Activated naive CD8-positive, alpha-beta T cell treated with anti-CD3 and anti-CD28 coated beads, Interleukin-2, amount 10 ng/mL, durations not matched to agents 7 days and 5 days (primary cell): Measurements from ENCODE around the gene SORCS2. TPM values are rescaled to one million over a fixed set of nuclear protein-coding genes. Genes with fewer than 3 reads are reported as not detected.

Experiments used
- ATAC-seq: fragments of 150-1000 bp; cut with Tn5 transposase; one replicate; pipeline ENCODE4 v1.10.0; 2021; ENCODE audit warnings: low read depth, moderate library complexity
- POLR2A ChIA-PET: fragments of 350-600 bp; sonication (Branson Sonifier 250); formaldehyde crosslinking; loops from one replicate; lab custom pipeline; 2021; ENCODE audit warnings: antibody characterized with exemption; lab: Charles Lee
- DNase-seq: peaks from one replicate; pipeline ENCODE4 v3.0.0; 2021
- H3K27ac Mint-ChIP-seq: one replicate; pipeline ENCODE4 v1.8.0; 2022; ENCODE audit warnings: mild to moderate bottlenecking, mixed read lengths
- H3K27me3 Mint-ChIP-seq: one replicate; pipeline ENCODE4 v1.8.0; 2022; ENCODE audit warnings: mild to moderate bottlenecking, moderate library complexity, mixed read lengths
- H3K36me3 Mint-ChIP-seq: one replicate; pipeline ENCODE4 v1.8.0; 2021; ENCODE audit warnings: mild to moderate bottlenecking, mixed read lengths
- H3K4me1 Mint-ChIP-seq: one replicate; pipeline ENCODE4 v1.8.0; 2021; ENCODE audit warnings: mixed read lengths
- H3K4me3 Mint-ChIP-seq: one replicate; pipeline ENCODE4 v1.8.0; 2022; ENCODE audit warnings: mild to moderate bottlenecking, moderate library complexity, mixed read lengths
- H3K9me3 Mint-ChIP-seq: one replicate; pipeline ENCODE4 v1.8.0; 2021; ENCODE audit warnings: mixed read lengths
- total RNA-seq, 2 experiments: library from RNA; stranded (reverse); gene quantifications; one replicate each; pipeline ENCODE4 v1.2.3, GENCODE V29; 2021

Gene SORCS2
- total RNA-seq, 2 experiments from 2014 or later: not detected

- POLR2A ChIA-PET: no interaction called here
- Mint-ChIP-seq H3K4me3 (no peak overlapping the region), H3K4me1 (no peaks in the 10 kb centered on the region), H3K36me3 (no peaks in the 10 kb centered on the region), H3K9me3 (no peaks in the 10 kb centered on the region), H3K27me3 (peaks cover 1% of the 10 kb centered on the region), H3K27ac (no peak overlapping the region)
- DNase-seq (no peak), ATAC-seq (no peak)
Measured at GRCh38 chr4:7261087-7261486, 68.7 kb downstream of the SORCS2 start.

- Mint-ChIP-seq H3K27me3 (peaks cover 1% of the 10 kb centered on the region), H3K4me3 (no peak overlapping the region), H3K4me1 (no peaks in the 10 kb centered on the region), H3K36me3 (no peaks in the 10 kb centered on the region), H3K27ac (no peak overlapping the region), H3K9me3 (no peaks in the 10 kb centered on the region)
- no peak for DNase-seq
- ATAC-seq: no peak
- POLR2A ChIA-PET: no interaction called here
Measured at GRCh38 chr4:7261536-7261935, 69.2 kb downstream of the SORCS2 start.

DNA sequence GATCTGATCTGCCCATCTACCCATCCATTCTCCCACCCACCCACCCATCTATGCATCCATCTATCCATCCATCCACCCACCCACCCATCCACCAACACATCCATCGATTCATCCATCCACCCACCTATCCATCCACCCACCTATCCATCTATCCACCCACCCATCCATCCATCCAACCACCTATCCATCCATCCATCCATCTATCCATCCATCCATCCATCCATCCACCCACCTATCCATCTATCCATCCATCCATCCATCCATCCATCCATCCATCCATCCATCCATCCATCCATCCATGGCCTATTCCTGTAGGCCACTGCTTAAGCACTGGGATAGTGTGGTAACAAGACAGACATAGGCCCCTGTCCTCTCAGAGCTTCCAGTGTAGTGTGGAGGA lies 69.8 kb downstream of the SORCS2 start:
- POLR2A ChIA-PET: no interaction called here
- ATAC-seq: no peak
- Mint-ChIP-seq H3K27me3 (peaks cover 1% of the 10 kb centered on the region), H3K9me3 (no peaks in the 10 kb centered on the region), H3K4me1 (no peaks in the 10 kb centered on the region), H3K27ac (no peak overlapping the region), H3K36me3 (no peaks in the 10 kb centered on the region), H3K4me3 (no peak overlapping the region)
- DNase-seq: no peak

- Mint-ChIP-seq H3K27me3 (peaks cover 1% of the 10 kb centered on the region), H3K4me1 (no peaks in the 10 kb centered on the region), H3K4me3 (no peak overlapping the region), H3K27ac (no peak overlapping the region), H3K9me3 (no peaks in the 10 kb centered on the region), H3K36me3 (no peaks in the 10 kb centered on the region)
- POLR2A ChIA-PET: no interaction called here
- DNase-seq: no peak
- no peak for ATAC-seq
Measured at GRCh38 chr4:7263166-7263565, 70.8 kb downstream of the SORCS2 start.

DNA sequence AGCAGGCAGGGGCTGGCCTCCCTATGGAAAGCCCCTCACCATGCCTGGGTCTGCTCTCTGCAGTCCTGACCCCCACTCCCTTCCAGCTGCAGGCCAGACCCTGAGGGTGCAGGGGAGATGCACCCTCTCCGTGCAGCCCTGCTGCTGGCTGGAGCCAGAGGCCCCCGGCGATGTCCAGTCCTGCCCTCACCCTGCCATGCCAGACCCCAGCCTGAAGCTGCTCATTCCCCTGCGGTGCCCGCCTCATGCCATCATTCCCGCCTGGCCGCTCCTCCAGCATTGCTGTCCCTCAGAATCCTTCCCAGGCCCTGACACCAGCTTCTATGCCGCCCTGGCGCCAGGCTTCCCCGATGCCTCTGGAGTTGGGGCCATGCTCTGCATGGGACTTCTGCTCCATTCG lies 72.4 kb downstream of the SORCS2 start:
- POLR2A ChIA-PET: no interaction called here
- DNase-seq: no peak
- no peaks in the 10 kb centered on the region for H3K27me3 Mint-ChIP-seq
- no peaks in the 10 kb centered on the region for H3K4me1 Mint-ChIP-seq
- no peak overlapping the region for H3K4me3 Mint-ChIP-seq
- no peaks in the 10 kb centered on the region for H3K36me3 Mint-ChIP-seq
- ATAC-seq: no peak
- H3K9me3 Mint-ChIP-seq: no peaks in the 10 kb centered on the region
- no peak overlapping the region for H3K27ac Mint-ChIP-seq

- ATAC-seq (no peak), DNase-seq (no peak)
- Mint-ChIP-seq H3K4me3 (no peak overlapping the region), H3K9me3 (no peaks in the 10 kb centered on the region), H3K4me1 (no peaks in the 10 kb centered on the region), H3K36me3 (no peaks in the 10 kb centered on the region), H3K27me3 (no peaks in the 10 kb centered on the region), H3K27ac (no peak overlapping the region)
- POLR2A ChIA-PET: no interaction called here
Measured at GRCh38 chr4:7266525-7267292, 74.4 kb downstream of the SORCS2 start.

GRCh38 chr4:7267829-7268228 lies 75.5 kb downstream of the SORCS2 start:
- Mint-ChIP-seq H3K9me3 (no peaks in the 10 kb centered on the region), H3K4me1 (no peaks in the 10 kb centered on the region), H3K36me3 (no peaks in the 10 kb centered on the region), H3K27ac (no peak overlapping the region), H3K27me3 (no peaks in the 10 kb centered on the region), H3K4me3 (no peak overlapping the region)
- POLR2A ChIA-PET: no interaction called here
- no peak for DNase-seq
- no peak for ATAC-seq

GRCh38 chr4:7268941-7269340 lies 76.6 kb downstream of the SORCS2 start:
- no peaks in the 10 kb centered on the region for H3K27me3 Mint-ChIP-seq
- POLR2A ChIA-PET: no interaction called here
- no peak for DNase-seq
- H3K9me3 Mint-ChIP-seq: no peaks in the 10 kb centered on the region
- no peak overlapping the region for H3K4me3 Mint-ChIP-seq
- no peaks in the 10 kb centered on the region for H3K4me1 Mint-ChIP-seq
- H3K27ac Mint-ChIP-seq: no peak overlapping the region
- H3K36me3 Mint-ChIP-seq: no peaks in the 10 kb centered on the region
- ATAC-seq: no peak

DNA sequence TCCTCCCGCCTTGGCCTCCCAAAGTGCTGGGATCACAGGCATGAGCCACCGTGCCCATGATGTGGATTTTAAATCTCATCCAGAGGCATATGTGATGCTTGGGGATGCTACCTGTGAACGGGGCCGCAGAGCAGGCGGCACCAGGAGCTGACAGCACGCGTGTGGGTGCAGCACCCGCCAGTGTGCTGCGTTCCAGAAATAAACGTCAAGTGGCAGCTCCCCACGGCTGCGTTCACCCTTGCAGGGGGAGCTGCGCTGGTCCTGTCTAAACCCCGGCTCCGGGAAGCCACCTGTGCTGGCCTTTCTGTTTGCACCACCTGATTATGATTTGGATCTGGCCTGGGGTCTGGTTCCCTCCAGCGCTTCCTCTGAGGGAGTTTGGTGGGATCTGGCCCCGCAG lies 77.8 kb downstream of the SORCS2 start:
- no peaks in the 10 kb centered on the region for H3K4me1 Mint-ChIP-seq
- no peaks in the 10 kb centered on the region for H3K36me3 Mint-ChIP-seq
- no peak overlapping the region for H3K27ac Mint-ChIP-seq
- DNase-seq: no peak
- ATAC-seq: no peak
- no peaks in the 10 kb centered on the region for H3K27me3 Mint-ChIP-seq
- H3K4me3 Mint-ChIP-seq: no peak overlapping the region
- POLR2A ChIA-PET: no interaction called here
- no peaks in the 10 kb centered on the region for H3K9me3 Mint-ChIP-seq

- Mint-ChIP-seq H3K36me3 (no peaks in the 10 kb centered on the region), H3K27ac (no peak overlapping the region), H3K27me3 (no peaks in the 10 kb centered on the region), H3K4me3 (no peak overlapping the region), H3K9me3 (no peaks in the 10 kb centered on the region), H3K4me1 (no peaks in the 10 kb centered on the region)
- ATAC-seq: no peak
- POLR2A ChIA-PET: no interaction called here
- no peak for DNase-seq
Measured at GRCh38 chr4:7272404-7272803, 80.1 kb downstream of the SORCS2 start.

GRCh38 chr4:7273738-7274297 lies 81.5 kb downstream of the SORCS2 start:
- POLR2A ChIA-PET: no interaction called here

DNA sequence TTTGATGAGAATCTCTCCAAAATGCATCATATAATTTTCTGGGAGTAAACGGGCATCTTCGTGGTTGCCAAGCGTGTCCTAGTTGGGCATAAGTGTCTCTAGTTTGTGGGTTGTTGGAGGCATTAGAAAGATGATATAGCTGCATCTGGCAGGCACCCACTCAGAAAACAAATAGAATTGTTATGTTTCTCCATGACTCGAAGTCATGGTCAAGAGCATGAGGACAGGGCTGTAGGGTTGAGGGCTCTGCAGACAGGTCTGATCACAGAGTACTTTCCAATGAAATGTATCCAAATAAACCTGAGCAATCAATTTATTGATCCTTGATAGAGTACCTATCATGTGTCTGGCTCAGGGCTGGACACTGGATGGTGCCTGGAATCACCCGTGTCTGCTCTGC lies 82.7 kb downstream of the SORCS2 start:
- no peaks in the 10 kb centered on the region for H3K27me3 Mint-ChIP-seq
- no peaks in the 10 kb centered on the region for H3K9me3 Mint-ChIP-seq
- no peaks in the 10 kb centered on the region for H3K36me3 Mint-ChIP-seq
- no peak overlapping the region for H3K27ac Mint-ChIP-seq
- DNase-seq (no peak), ATAC-seq (no peak)
- POLR2A ChIA-PET: no interaction called here
- H3K4me3 Mint-ChIP-seq: no peak overlapping the region
- no peaks in the 10 kb centered on the region for H3K4me1 Mint-ChIP-seq

More at GRCh38 chr4:7273738-7274297, 81.5 kb downstream of the SORCS2 start:
- no peak for DNase-seq
- ATAC-seq: no peak
- no peaks in the 10 kb centered on the region for H3K36me3 Mint-ChIP-seq
- H3K9me3 Mint-ChIP-seq: no peaks in the 10 kb centered on the region
- H3K27ac Mint-ChIP-seq: no peak overlapping the region
- no peaks in the 10 kb centered on the region for H3K27me3 Mint-ChIP-seq
- H3K4me3 Mint-ChIP-seq: no peak overlapping the region
- no peaks in the 10 kb centered on the region for H3K4me1 Mint-ChIP-seq

GRCh38 chr4:7275490-7276154 lies 83.3 kb downstream of the SORCS2 start:
- H3K4me3 Mint-ChIP-seq: no peak overlapping the region
- ATAC-seq: no peak
- no peak overlapping the region for H3K27ac Mint-ChIP-seq
- H3K27me3 Mint-ChIP-seq: no peaks in the 10 kb centered on the region
- no peaks in the 10 kb centered on the region for H3K4me1 Mint-ChIP-seq
- no peaks in the 10 kb centered on the region for H3K36me3 Mint-ChIP-seq
- H3K9me3 Mint-ChIP-seq: no peaks in the 10 kb centered on the region
- no peak for DNase-seq
- POLR2A ChIA-PET: no interaction called here

DNA sequence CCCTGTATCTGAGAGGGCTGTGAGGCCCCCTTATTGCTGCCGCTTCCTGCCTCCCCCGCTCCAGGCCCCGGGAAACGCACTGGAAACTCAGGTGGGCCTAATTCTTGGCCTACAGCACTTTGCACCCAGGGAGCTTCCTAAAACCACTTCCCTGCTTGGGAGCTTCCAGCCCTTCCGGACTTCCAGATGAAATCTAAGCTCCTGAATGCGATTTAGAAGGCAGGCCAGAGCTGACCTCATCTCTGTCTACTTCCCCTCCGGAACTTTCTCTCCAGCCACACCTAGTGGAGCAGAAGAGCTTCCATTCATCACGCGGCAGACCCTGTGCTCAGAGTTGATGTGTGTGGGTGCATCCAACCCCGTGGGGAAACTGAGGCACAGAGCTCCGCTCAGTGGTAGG lies 84.2 kb downstream of the SORCS2 start:
- Mint-ChIP-seq H3K9me3 (no peaks in the 10 kb centered on the region), H3K4me1 (no peaks in the 10 kb centered on the region), H3K27me3 (no peaks in the 10 kb centered on the region), H3K4me3 (no peak overlapping the region), H3K27ac (no peak overlapping the region), H3K36me3 (no peaks in the 10 kb centered on the region)
- POLR2A ChIA-PET: no interaction called here
- no peak for DNase-seq
- no peak for ATAC-seq
